CD14-positive monocyte (primary cell): ENCODE results near the gene FN1. TPM values are rescaled to one million over a fixed set of nuclear protein-coding genes. Genes with fewer than 3 reads are reported as not detected.

Experiments
- DNase-seq, 3 donors: peaks; one replicate each; pipeline ENCODE4 v3.0.0-alpha.2; 2011 to 2022
- H2AFZ ChIP-seq: 2 replicates; pipeline ENCODE4 v1.6.0; 2012; ENCODE audit warnings: mild to moderate bottlenecking, low read depth, low read length, inconsistent platforms; ENCODE audit not compliant: insufficient read depth, poor library complexity, severe bottlenecking
- H3K27ac ChIP-seq, 2 donors: 1 replicate in 1 of 2; 2 replicates in 1 of 2; pipeline ENCODE4 v1.5.1; 2012 to 2013; ENCODE audit warnings: low read length in 2 of 2, control low read depth in 1 of 2, inconsistent platforms in 1 of 2, low read depth in 1 of 2, mild to moderate bottlenecking in 1 of 2
- H3K27me3 ChIP-seq, 2 donors: one replicate each; pipeline versions ENCODE4 v1.6.0 to v1.6.1; 2011 to 2013; ENCODE audit warnings: low read length in 2 of 2; ENCODE audit not compliant: control insufficient read depth in 2 of 2, insufficient read depth in 2 of 2
- H3K36me3 ChIP-seq, 2 donors: replicated peaks in 1 of 2; 1 replicate in 1 of 2; 2 replicates in 1 of 2; pipeline versions ENCODE4 v1.5.1 to v1.6.1; 2012 to 2013; ENCODE audit warnings: low read length in 2 of 2, control low read depth in 1 of 2, inconsistent platforms in 1 of 2, mild to moderate bottlenecking in 1 of 2; ENCODE audit not compliant: insufficient read depth in 2 of 2, control insufficient read depth in 1 of 2
- H3K4me1 ChIP-seq, 2 donors: 1 replicate in 1 of 2; 2 replicates in 1 of 2; pipeline versions ENCODE4 v1.5.1 to v1.6.1; 2012 to 2013; ENCODE audit warnings: low read length in 2 of 2, control low read depth in 1 of 2, inconsistent platforms in 1 of 2, mild to moderate bottlenecking in 1 of 2, moderate library complexity in 1 of 2; ENCODE audit not compliant: insufficient read depth in 2 of 2, control insufficient read depth in 1 of 2
- H3K4me2 ChIP-seq: replicated peaks from 2 replicates; pipeline ENCODE3; 2012; ENCODE audit warnings: low read length, moderate library complexity, mild to moderate bottlenecking; ENCODE audit not compliant: poor library complexity, severe bottlenecking; ENCODE audit errors: extremely low read depth
- H3K4me3 ChIP-seq, 3 experiments: fragments of 200-600 bp in 1 of 3; sonication (generic) in 1 of 3; replicated peaks in 1 of 3; 1 replicate in 2 of 3; 2 replicates in 1 of 3; pipeline ENCODE4 v1.5.1; 2011 to 2013; ENCODE audit warnings: low read length in 3 of 3, mild to moderate bottlenecking in 3 of 3, control low read depth in 2 of 3, low read depth in 2 of 3, inconsistent platforms in 1 of 3, moderate library complexity in 1 of 3
- H3K79me2 ChIP-seq: 2 replicates; pipeline ENCODE4 v1.6.0; 2012; ENCODE audit warnings: mild to moderate bottlenecking, control low read depth, inconsistent platforms, low read length, moderate library complexity; ENCODE audit not compliant: insufficient read depth
- H3K9ac ChIP-seq: 2 replicates; pipeline ENCODE4 v1.6.0; 2017; ENCODE audit warnings: low read length, mild to moderate bottlenecking; ENCODE audit not compliant: insufficient read depth, poor library complexity, severe bottlenecking
- H3K9me3 ChIP-seq, 2 donors: replicated peaks in 1 of 2; 1 replicate in 1 of 2; 2 replicates in 1 of 2; pipeline versions ENCODE4 v1.5.1 to v1.6.1; 2012 to 2013; ENCODE audit warnings: low read length in 2 of 2, control low read depth in 1 of 2; ENCODE audit not compliant: control insufficient read depth in 1 of 2, insufficient read depth in 1 of 2
- H4K20me1 ChIP-seq: 2 replicates; pipeline ENCODE4 v1.6.0; 2012; ENCODE audit warnings: mild to moderate bottlenecking, low read length, control low read depth, moderate library complexity; ENCODE audit not compliant: insufficient read depth
- H3K27ac Mint-ChIP-seq, 7 donors: one replicate each; pipeline ENCODE4 v1.8.0; 2020; ENCODE audit warnings: mild to moderate bottlenecking in 7 of 7, mixed read lengths in 7 of 7, moderate library complexity in 6 of 7, inconsistent platforms in 2 of 7
- H3K27me3 Mint-ChIP-seq, 3 donors: one replicate each; pipeline ENCODE4 v1.8.0; 2021 to 2022; ENCODE audit warnings: low read depth in 3 of 3, mild to moderate bottlenecking in 3 of 3, mixed read lengths in 3 of 3, moderate library complexity in 3 of 3, inconsistent platforms in 1 of 3
- H3K36me3 Mint-ChIP-seq, 2 donors: one replicate each; pipeline ENCODE4 v1.8.0; 2020; ENCODE audit warnings: mixed read lengths in 2 of 2, inconsistent platforms in 1 of 2, mild to moderate bottlenecking in 1 of 2
- H3K4me1 Mint-ChIP-seq: one replicate; pipeline ENCODE4 v1.8.0; 2020; ENCODE audit warnings: mild to moderate bottlenecking, mixed read lengths
- H3K4me3 Mint-ChIP-seq, 2 donors: one replicate each; pipeline ENCODE4 v1.8.0; 2020; ENCODE audit warnings: mild to moderate bottlenecking in 2 of 2, mixed read lengths in 2 of 2, moderate library complexity in 1 of 2
- H3K9me3 Mint-ChIP-seq, 7 donors: one replicate each; pipeline ENCODE4 v1.8.0; 2020 to 2022; ENCODE audit warnings: mixed read lengths in 7 of 7, mild to moderate bottlenecking in 6 of 7, moderate library complexity in 6 of 7, inconsistent platforms in 2 of 7
- WGBS: methylation state at CpG from one replicate; pipeline ENCODE4 v1.1.5; 2013; ENCODE audit warnings: missing lambda C conversion rate; ENCODE audit not compliant: insufficient coverage; 5-methylcytosine and 5-hydroxymethylcytosine counted together
- intact Hi-C, 2 donors: fragments of 100-400 bp; cut with micrococcal nuclease; formaldehyde crosslinking; loops; one replicate each; pipeline versions ENCODE4 v1.15.0 to v1.15.1; 2023
- polyA plus RNA-seq, 3 donors: library from polyadenylated mRNA; depleted of rRNA in 1 of 3; unstranded in 2 of 3; stranded (reverse) in 1 of 3; fragments of 300-500 nt in 2 of 3; fragments of >200 nt in 1 of 3; fragmentation: Illumina TruSeq in 2 of 3; gene quantifications; 1 replicate in 2 of 3; 2 replicates in 1 of 3; pipeline ENCODE4 v1.2.3, GENCODE V29; 2012 to 2021
- TF ChIP-seq, protein P1 (sequence below): fragments of 200-600 bp; IDR thresholded peaks from one replicate; pipeline ENCODE4 v1.8.0; 2022; ENCODE audit warnings: antibody characterized with exemption, mild to moderate bottlenecking

The FN1 gene
- polyA plus RNA-seq, 3 donors: 0.21 to 0.72 (median 0.23) TPM

DNA sequence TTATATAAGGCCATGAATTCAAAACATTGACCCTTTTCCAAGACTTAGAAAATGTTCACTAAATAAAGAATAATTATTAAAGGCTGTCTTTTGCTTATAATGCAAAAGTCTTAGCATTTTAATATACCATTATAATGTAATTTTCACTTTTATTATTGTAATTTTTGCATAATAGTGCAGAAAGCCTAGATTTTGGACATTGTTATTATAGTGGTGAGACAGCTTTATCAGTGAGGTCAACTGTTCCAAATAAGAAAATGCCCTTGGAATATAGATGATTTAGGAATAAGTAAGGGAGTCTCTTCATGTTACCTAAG lies 67.4 kb downstream of the FN1 start:
- H3K36me3 Mint-ChIP-seq: peaks cover 0 to 6% of the 10 kb centered on the region in 2 donors

DNA sequence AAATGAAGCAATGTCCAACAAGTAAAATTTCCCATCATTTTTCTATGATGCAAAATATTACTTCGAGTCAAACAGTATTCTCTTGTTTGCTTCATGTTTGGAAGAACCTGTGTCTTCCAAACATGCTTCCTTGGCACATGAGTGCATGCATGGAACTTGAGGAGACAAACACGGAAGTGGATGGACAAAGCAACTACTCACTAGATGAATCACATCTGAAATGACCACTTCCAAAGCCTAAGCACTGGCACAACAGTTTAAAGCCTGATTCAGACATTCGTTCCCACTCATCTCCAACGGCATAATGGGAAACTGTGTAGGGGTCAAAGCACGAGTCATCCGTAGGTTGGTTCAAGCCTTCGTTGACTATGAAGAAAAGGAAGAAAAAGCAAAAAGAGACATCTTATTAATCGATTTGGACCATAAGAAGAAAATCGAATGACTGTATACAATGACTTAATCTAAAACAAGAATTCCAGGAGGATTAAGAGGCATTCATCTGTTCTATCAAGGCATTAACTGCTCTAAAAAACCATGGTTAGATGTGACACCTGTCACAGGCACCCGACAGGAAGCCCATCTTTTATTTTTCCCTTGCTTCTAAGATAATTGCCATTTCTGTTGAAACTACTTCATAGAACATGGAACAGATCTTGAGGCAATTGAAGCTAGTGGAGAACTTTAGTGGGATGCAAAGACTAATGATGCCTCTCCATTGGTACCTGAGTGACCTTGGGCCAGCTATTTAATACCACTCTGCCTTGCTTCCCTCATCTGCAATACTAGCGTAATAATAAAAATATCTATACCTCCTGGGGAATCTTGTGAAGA lies 68.0 kb downstream of the FN1 start:
- Histone ChIP-seq H3K9ac (no peak overlapping the region), H3K4me2 (no peak overlapping the region), H4K20me1 (no peaks in the 10 kb centered on the region), H3K27me3 (no peaks in the 10 kb centered on the region), H3K4me1 (no peaks in the 10 kb centered on the region), H3K36me3 (no peaks in the 10 kb centered on the region), H3K79me2 (no peaks in the 10 kb centered on the region), H3K4me3 (no peak overlapping the region), H2AFZ (no peak overlapping the region), H3K9me3 (no peaks in the 10 kb centered on the region), H3K27ac (no peak overlapping the region)
- 94% methylated on average over 2 of the region's 11 CpGs for WGBS
- intact Hi-C loops: no loop called here
- DNase-seq: no peak
- Mint-ChIP-seq H3K27me3 (peaks cover 0 to 3% (median 2%) of the 10 kb centered on the region in 3 donors), H3K9me3 (peaks cover 0 to 5% (median 2%) of the 10 kb centered on the region in 7 donors), H3K4me1 (no peaks in the 10 kb centered on the region), H3K4me3 (no peak overlapping the region), H3K27ac (no peak overlapping the region), H3K36me3 (peaks cover 0 to 11% of the 10 kb centered on the region in 2 donors)
- TF ChIP-seq, protein P1, sequence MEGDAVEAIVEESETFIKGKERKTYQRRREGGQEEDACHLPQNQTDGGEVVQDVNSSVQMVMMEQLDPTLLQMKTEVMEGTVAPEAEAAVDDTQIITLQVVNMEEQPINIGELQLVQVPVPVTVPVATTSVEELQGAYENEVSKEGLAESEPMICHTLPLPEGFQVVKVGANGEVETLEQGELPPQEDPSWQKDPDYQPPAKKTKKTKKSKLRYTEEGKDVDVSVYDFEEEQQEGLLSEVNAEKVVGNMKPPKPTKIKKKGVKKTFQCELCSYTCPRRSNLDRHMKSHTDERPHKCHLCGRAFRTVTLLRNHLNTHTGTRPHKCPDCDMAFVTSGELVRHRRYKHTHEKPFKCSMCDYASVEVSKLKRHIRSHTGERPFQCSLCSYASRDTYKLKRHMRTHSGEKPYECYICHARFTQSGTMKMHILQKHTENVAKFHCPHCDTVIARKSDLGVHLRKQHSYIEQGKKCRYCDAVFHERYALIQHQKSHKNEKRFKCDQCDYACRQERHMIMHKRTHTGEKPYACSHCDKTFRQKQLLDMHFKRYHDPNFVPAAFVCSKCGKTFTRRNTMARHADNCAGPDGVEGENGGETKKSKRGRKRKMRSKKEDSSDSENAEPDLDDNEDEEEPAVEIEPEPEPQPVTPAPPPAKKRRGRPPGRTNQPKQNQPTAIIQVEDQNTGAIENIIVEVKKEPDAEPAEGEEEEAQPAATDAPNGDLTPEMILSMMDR: no peak

More for the DNA sequence above, 67.4 kb downstream of the FN1 start:
- H3K4me1 ChIP-seq: no peaks in the 10 kb centered on the region
- TF ChIP-seq, protein P1: no peak
- no peak overlapping the region for H3K4me3 Mint-ChIP-seq
- intact Hi-C loops: no loop called here
- H3K9me3 ChIP-seq: no peaks in the 10 kb centered on the region
- no peaks in the 10 kb centered on the region for H3K4me1 Mint-ChIP-seq
- H3K27me3 ChIP-seq: no peaks in the 10 kb centered on the region
- H4K20me1 ChIP-seq: no peaks in the 10 kb centered on the region
- H2AFZ ChIP-seq: no peak overlapping the region
- H3K36me3 ChIP-seq: no peaks in the 10 kb centered on the region
- H3K4me3 ChIP-seq: no peak overlapping the region
- peaks cover 0 to 5% (median 2%) of the 10 kb centered on the region in 7 donors for H3K9me3 Mint-ChIP-seq
- H3K27ac Mint-ChIP-seq: no peak overlapping the region
- H3K9ac ChIP-seq: no peak overlapping the region
- no peaks in the 10 kb centered on the region for H3K79me2 ChIP-seq
- DNase-seq: no peak
- H3K4me2 ChIP-seq: no peak overlapping the region
- no peak overlapping the region for H3K27ac ChIP-seq
- peaks cover 0 to 3% (median 2%) of the 10 kb centered on the region in 3 donors for H3K27me3 Mint-ChIP-seq
